GM12801 (cell line): Measurements from ENCODE around the gene TSPAN31.

Source experiments
- TF ChIP-seq, protein P1 (sequence below): IDR thresholded peaks from one replicate; pipeline ENCODE4 v1.5.1; 2011; ENCODE audit warnings: control low read depth; ENCODE audit not compliant: insufficient read length; ENCODE audit errors: extremely low read depth

TSPAN31 gene

DNA sequence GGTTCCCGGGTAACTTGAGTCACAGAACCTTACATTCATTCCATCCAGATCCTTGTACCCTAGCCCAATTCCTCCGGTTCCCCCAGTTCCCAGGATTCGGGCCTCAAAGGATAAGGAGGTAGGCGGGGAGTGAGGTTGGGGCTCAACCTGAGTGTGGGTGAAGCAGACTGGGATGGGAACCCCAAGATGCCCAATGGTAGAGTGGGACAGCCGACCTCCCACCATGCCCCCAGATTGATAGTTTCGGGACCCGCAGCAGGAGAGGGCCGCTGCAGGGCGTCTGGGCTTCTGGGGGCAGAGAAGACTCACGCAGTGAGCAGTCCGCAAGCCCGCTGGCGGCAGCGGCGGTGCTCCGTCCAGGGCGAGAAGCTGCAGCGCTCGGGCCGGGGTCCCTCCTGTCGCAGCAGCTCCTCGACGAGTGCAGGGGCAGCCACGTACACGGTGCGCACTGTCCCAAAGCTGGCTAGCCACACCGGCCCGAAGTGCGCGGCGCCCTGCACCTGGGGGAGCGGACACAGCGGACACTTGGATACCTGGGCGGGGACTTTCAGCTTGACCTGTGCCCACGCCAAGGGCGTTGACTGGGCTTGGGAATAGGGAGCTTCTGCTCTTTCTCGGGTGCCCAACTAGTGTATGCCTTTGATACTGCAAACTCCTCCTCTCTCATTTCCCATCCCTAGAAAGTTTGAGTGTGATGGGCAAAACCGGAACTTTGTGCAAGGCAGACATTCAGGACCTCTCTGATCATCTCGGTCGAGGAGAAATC lies 21.0 kb downstream of the TSPAN31 start:
- TF ChIP-seq, protein P1, sequence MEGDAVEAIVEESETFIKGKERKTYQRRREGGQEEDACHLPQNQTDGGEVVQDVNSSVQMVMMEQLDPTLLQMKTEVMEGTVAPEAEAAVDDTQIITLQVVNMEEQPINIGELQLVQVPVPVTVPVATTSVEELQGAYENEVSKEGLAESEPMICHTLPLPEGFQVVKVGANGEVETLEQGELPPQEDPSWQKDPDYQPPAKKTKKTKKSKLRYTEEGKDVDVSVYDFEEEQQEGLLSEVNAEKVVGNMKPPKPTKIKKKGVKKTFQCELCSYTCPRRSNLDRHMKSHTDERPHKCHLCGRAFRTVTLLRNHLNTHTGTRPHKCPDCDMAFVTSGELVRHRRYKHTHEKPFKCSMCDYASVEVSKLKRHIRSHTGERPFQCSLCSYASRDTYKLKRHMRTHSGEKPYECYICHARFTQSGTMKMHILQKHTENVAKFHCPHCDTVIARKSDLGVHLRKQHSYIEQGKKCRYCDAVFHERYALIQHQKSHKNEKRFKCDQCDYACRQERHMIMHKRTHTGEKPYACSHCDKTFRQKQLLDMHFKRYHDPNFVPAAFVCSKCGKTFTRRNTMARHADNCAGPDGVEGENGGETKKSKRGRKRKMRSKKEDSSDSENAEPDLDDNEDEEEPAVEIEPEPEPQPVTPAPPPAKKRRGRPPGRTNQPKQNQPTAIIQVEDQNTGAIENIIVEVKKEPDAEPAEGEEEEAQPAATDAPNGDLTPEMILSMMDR = no peak

DNA sequence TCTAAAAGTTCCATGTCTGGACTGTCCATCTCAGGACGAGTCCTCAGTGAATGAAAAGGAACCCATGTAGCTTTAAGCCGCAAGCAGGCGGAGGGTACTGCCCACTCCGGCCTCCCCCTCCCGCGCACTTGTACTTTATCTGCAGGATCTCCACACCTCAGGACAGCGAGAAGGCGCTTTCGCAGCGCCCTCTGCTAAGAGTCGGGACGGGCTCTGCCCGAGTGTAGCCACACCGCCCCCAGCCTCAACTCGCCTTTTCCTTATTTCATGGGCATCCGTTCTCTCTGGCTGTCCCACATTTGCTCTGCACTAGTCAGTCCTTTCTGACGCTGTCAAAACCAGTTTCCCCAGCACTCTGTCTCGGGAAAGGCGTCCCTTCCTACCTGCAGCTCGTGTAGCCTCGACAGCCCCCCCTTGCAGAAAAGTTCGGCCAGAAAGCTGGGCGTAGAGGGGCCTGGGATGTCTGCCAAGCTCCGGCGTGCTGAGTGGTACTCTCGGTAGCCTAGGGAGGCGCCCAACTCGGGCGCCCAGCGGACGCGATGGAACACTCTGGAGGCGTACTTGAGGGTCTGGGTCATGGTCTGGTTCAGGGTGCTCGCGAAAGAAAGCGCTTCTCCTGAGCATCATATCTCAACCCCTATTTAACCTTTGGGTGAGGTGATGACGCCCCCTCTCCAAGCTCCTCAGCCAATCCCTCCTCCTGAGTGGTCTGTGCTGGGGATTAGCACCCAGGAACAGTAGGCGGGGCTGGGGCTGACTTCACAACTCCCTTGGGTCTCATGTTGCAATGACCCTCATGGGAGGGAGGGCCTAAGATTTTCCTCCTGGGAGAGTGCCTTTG lies 21.8 kb downstream of the TSPAN31 start, which contains the start of gene CYP27B1:
Gene CYP27B1, minus strand, starts transcription at position 615 of the 841 bp plus-strand sequence. Its CDS starts 37 bp downstream, at position 578.
- TF ChIP-seq, protein P1 = no peak

DNA sequence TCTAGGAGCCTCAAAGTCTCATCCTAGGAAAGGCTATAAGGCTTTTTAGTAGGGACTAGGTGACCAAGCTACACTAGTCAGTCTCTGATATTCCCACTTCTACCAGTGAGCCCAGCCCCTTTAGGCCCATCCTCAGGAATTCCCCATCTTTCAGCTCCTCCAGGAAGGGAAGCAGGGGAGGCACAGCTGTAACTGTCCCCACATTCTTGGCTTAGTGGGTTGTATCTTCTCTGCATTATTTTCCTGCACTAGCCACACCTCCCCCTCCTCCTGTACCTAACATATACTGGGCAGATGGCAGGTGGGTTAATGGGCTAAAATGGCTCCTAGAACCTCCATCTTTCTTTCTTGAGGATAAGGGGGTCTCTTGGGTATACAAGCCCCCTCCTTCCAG lies 22.5 kb downstream of the TSPAN31 start:
- TF ChIP-seq, protein P1 = no peak

DNA sequence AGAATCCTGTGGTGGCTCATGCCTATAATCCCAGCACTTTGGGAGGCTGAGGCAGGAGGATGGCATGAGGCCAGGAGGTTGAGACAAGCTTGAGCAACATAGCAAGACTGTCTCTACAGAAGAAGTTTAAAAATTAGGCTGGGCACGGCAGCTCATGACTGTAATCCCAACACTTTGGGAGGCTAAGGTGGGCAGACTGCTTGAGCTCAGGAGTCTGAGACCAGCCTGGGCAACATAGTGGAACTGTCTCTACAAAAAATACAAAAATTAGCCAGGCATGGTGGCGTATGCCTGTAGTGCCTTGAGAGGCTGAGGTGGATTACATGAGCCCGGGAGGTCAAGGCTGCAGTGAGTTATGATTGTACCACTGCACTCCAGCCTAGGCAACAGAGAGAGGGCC lies 23.0 kb downstream of the TSPAN31 start:
- TF ChIP-seq, protein P1 = no peak

DNA sequence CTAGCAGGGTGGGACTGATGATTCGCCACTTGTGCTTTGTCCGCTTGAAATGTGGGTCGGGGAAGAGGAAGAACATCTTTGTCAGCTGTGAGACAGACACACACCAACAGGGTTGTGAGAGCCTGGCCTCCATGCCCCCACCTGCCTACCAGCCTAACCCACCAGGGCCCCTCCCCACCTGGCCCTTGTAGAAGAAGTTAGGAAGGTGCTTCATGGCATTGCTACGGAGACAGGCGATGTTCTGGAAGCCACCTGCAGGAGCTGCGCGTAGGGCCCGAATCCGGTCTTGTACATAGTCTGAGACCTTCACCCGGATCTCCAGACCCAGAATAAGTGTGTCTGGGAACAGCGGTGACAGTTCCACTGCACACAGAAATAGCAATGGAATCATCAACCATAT lies 24.8 kb downstream of the TSPAN31 start:
- TF ChIP-seq, protein P1 = no peak

DNA sequence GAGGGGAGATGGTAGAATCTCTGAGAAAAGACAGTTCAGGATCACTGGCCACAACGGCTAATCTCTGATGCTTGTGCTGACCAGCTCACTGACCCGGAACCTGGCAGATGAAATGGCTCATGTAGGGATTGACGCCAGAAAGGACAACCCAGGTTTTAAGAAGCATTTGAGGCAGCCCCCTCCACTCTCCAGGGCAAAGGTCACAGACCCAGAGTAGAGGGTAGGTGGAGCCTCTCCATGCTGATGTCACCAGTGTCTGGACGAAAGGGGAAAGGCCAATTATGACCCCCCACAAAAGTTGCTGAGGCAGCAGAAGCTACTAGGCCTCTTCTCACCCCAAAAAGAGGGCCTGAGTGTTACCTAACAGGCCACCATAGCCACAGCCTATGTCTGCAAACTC lies 25.9 kb downstream of the TSPAN31 start:
- TF ChIP-seq, protein P1 = no peak

DNA sequence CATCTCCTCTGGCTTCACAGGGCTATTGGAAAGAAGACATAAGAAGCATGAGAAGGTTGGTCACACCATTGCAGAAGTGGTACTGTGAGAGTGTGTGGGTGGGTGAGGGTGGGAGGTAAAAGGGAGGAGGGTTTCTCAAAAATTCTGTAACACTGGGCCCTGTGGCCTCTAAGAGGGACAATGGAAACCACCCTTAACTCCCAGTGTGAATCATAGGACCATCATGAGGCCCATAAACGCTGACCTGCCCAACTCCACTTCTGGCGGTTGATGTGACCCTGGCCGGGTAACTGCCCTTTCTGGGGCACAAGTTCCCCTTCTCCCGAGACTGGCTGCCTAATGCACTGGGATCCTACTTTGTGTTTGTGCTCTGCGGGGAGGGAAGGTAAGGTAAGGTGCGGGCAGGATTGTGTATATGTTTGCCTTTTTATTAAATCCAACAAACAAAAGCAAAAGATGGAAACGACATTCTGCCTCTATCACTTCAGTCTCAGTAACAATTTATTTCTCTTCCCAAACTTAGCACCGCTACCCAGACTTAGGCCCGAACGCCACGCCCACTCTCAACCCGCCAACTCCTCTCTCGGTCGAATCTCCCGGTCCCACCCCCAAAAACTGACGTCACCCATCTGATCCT lies 26.5 kb downstream of the TSPAN31 start:
- TF ChIP-seq, protein P1 = no peak
